HepG2 (cell line): ENCODE data around the gene C19orf44. TPM values are rescaled to one million over a fixed set of nuclear protein-coding genes. Genes with fewer than 3 reads are reported as not detected.

ENCODE experiments used
- DRAP1 ChIP-seq: IDR thresholded peaks from 2 replicates; pipeline ENCODE4 v1.6.1; 2016; ENCODE audit warnings: missing genetic modification reagents, missing compliant biosample characterization
- GABPB1 ChIP-seq: IDR thresholded peaks from 2 replicates; pipeline ENCODE4 v1.6.1; 2016; ENCODE audit warnings: mild to moderate bottlenecking, missing genetic modification reagents, moderate library complexity, missing compliant biosample characterization
- GPBP1L1 ChIP-seq: sonication (generic); formaldehyde crosslinking; IDR thresholded peaks from 2 replicates; pipeline ENCODE4 v1.5.0; 2020; ENCODE audit warnings: mild to moderate bottlenecking, missing genetic modification reagents
- HDAC2 ChIP-seq: sonication (generic); formaldehyde crosslinking; IDR thresholded peaks from 2 replicates; pipeline ENCODE4 v1.4.0; 2020; ENCODE audit warnings: missing genetic modification reagents
- JUND ChIP-seq: sonication (generic); formaldehyde crosslinking; IDR thresholded peaks from 2 replicates; pipeline ENCODE4 v1.8.0; 2022; ENCODE audit warnings: mild to moderate bottlenecking, missing genetic modification reagents
- KAT8 ChIP-seq: IDR thresholded peaks from 2 replicates; pipeline ENCODE4 v1.6.1; 2016; ENCODE audit warnings: missing genetic modification reagents, missing compliant biosample characterization
- KDM2A ChIP-seq: sonication (generic); formaldehyde crosslinking; IDR thresholded peaks from 2 replicates; pipeline ENCODE4 v1.4.0; 2020; ENCODE audit warnings: low read depth, missing genetic modification reagents, borderline replicate concordance
- MTA1 ChIP-seq: sonication (generic); formaldehyde crosslinking; IDR thresholded peaks from 2 replicates; pipeline ENCODE4 v1.4.0; 2020; ENCODE audit warnings: missing genetic modification reagents, mild to moderate bottlenecking, borderline replicate concordance
- NFYC ChIP-seq: IDR thresholded peaks from 2 replicates; pipeline ENCODE4 v1.6.1; 2016; ENCODE audit warnings: missing genetic modification reagents, missing compliant biosample characterization
- NR2F6 ChIP-seq, 2 experiments: IDR thresholded peaks; 2 replicates each; pipeline ENCODE4 v1.6.1; 2016; ENCODE audit warnings: antibody characterized with exemption in 1 of 2, mild to moderate bottlenecking in 1 of 2
- PHF21A ChIP-seq: sonication (generic); formaldehyde crosslinking; IDR thresholded peaks from 2 replicates; pipeline ENCODE4 v1.5.0; 2020; ENCODE audit warnings: mild to moderate bottlenecking, missing genetic modification reagents
- PRDM10 ChIP-seq: sonication (generic); formaldehyde crosslinking; IDR thresholded peaks from 2 replicates; pipeline ENCODE4 v1.4.0; 2020; ENCODE audit warnings: low read depth, missing genetic modification reagents
- PRDM4 ChIP-seq: sonication (generic); formaldehyde crosslinking; IDR thresholded peaks from 2 replicates; pipeline ENCODE4 v1.9.0; 2021; ENCODE audit warnings: missing genetic modification reagents, borderline replicate concordance
- TFDP1 ChIP-seq: IDR thresholded peaks from 2 replicates; pipeline ENCODE4 v1.6.1; 2016; ENCODE audit warnings: missing compliant biosample characterization, missing genetic modification reagents, borderline replicate concordance
- ZBTB25 ChIP-seq: IDR thresholded peaks from 2 replicates; pipeline ENCODE4 v1.6.1; 2018; ENCODE audit warnings: missing genetic modification reagents
- ZFP90 ChIP-seq: sonication (generic); formaldehyde crosslinking; IDR thresholded peaks from 2 replicates; pipeline ENCODE4 v1.8.0; 2022; ENCODE audit warnings: missing genetic modification reagents, mild to moderate bottlenecking, inconsistent platforms, borderline replicate concordance
- ZMYM4 ChIP-seq: sonication (generic); formaldehyde crosslinking; IDR thresholded peaks from 2 replicates; pipeline ENCODE4 v1.8.1; 2023; ENCODE audit warnings: mild to moderate bottlenecking, missing genetic modification reagents
- ZSCAN9 ChIP-seq: IDR thresholded peaks from 2 replicates; pipeline ENCODE4 v1.6.1; 2016; ENCODE audit warnings: borderline replicate concordance
- polyA plus RNA-seq, 8 experiments: library from polyadenylated mRNA; depleted of rRNA in 3 of 8; stranded (reverse) in 7 of 8; unstranded in 1 of 8; fragments of >200 nt; fragmentation: Illumina TruSeq in 4 of 8; extraction: Trizol in 4 of 8; gene quantifications; 2 replicates each; pipeline versions ENCODE4 v1.2.1 to v1.2.3, GENCODE V29; 2011 to 2016; ENCODE audit warnings: low read depth in 4 of 8, missing spikeins in 1 of 8, mixed read lengths in 1 of 8; ENCODE audit not compliant: insufficient read depth in 1 of 8
- total RNA-seq, 5 experiments: library from RNA; depleted of rRNA; stranded (reverse); fragments of >200 nt; fragmentation: Illumina TruSeq; extraction: Trizol; gene quantifications; 2 replicates each; pipeline ENCODE4 v1.2.3, GENCODE V29; 2016; ENCODE audit warnings: low read depth in 1 of 5

Gene C19orf44
- total and polyA plus RNA-seq, 2 of the 13 experiments (the other 11 are each of a cell fraction or from before 2014, with no cell fraction given) = 3.2 to 4.3 TPM

GRCh38 chr19:16446724-16447368, 49.3 kb upstream of the C19orf44 start (continued):
- TF ChIP-seq PRDM10 (peak; percentile 70; the same call in 1 of the 2 replicates), GPBP1L1 (CRISPR knock-in tag) (no peak), HDAC2 (CRISPR knock-in tag) (peak; percentile 70; the same call in 1 of the 2 replicates), GABPB1 (CRISPR knock-in tag) (peak; percentile 40; the same call in 1 of the 2 replicates), PHF21A (CRISPR knock-in tag) (no peak), JUND (CRISPR knock-in tag) (peak; percentile 58; the same call in 1 of the 2 replicates), ZFP90 (CRISPR knock-in tag) (no peak), NR2F6 (IDR thresholded peaks at IDR 0.05) (no peak), NR2F6 (CRISPR knock-in tag; IDR thresholded peaks at IDR 0.05) (peak; percentile 73), MTA1 (CRISPR knock-in tag) (no peak), TFDP1 (CRISPR knock-in tag) (peak; percentile 57; the same call in 1 of the 2 replicates), ZSCAN9 (CRISPR knock-in tag) (peak; percentile 86; the same call in 1 of the 2 replicates), PRDM4 (no peak), KDM2A (peak; percentile 77), ZBTB25 (CRISPR knock-in tag) (peak; percentile 39; the same call in 1 of the 2 replicates), DRAP1 (CRISPR knock-in tag) (peak; percentile 49; the same call in 1 of the 2 replicates), ZMYM4 (CRISPR knock-in tag) (peak; percentile 45; the same call in 1 of the 2 replicates), NFYC (CRISPR knock-in tag) (peak; percentile 46; the same call in 1 of the 2 replicates), KAT8 (CRISPR knock-in tag) (peak; percentile 53; the same call in 1 of the 2 replicates)
